ENCODE data around the gene PTPRT.

Gene PTPRT

DNA sequence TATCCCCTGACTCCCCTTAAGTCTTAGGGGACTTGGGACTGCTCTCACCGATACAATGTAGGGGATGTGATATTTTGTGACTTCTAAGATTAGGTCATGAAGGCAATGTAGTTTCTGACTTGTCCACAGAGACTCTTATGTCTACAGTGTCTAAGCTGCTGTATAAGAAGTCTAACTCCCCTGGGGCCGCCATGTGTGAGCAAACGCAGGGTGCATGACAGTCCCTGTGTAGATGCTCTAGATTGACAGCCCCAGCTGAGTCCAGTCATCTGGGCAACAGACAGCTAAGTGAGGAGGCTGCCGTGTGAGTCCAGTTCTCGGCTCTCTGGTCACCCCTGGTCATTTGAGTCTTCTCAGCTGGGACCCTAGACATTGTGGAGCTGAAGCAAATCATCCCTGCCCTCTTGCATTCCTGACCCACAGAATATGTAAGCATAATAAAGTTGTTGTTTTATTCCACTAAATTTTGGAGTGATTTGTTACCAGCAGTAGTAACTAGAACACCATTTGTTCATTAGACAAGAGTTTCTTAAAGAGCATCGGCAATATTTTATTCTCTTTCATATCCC, 828.2 kb downstream of the PTPRT start:
- no peak for DNase-seq
- Histone ChIP-seq H3K79me2 (ENCODE audit: insufficient read depth, low read length) (no peaks in the 10 kb centered on the region), H2AFZ (ENCODE audit: low read depth, low read length) (no peak overlapping the region), H3K9ac (ENCODE audit: low read depth, low read length) (no peak overlapping the region), H3K36me3 (ENCODE audit: insufficient read depth, low read length) (no peaks in the 10 kb centered on the region), H3K9me3 (ENCODE audit: insufficient read depth, low read length, severe bottlenecking) (no peaks in the 10 kb centered on the region), H3K27me3 (ENCODE audit: insufficient read depth, low read length, poor library complexity) (peaks cover 10% of the 10 kb centered on the region), H3K4me2 (ENCODE audit: insufficient read depth, low read length) (no peak overlapping the region), H3K27ac (ENCODE audit: low read length) (no peak overlapping the region), H3K4me3 (ENCODE audit: low read depth in 1 of 2, low read length in 2 of 2) (no peak overlapping the region), H4K20me1 (ENCODE audit: insufficient read depth, low read length) (no peaks in the 10 kb centered on the region), H3K4me1 (ENCODE audit: insufficient read depth, low read length) (no peaks in the 10 kb centered on the region)
- no peak for TF ChIP-seq EZH2 (IDR thresholded peaks at IDR 0.05; ENCODE audit: borderline replicate concordance, low read depth, low read length, severe bottlenecking)
- TF ChIP-seq CTCF (IDR thresholded peaks at IDR 0.05; ENCODE audit: borderline replicate concordance, extremely low read depth, low read length, poor library complexity, severe bottlenecking) = no peak
- no peak for ATAC-seq (ENCODE audit: insufficient read depth, low read depth)

DNA sequence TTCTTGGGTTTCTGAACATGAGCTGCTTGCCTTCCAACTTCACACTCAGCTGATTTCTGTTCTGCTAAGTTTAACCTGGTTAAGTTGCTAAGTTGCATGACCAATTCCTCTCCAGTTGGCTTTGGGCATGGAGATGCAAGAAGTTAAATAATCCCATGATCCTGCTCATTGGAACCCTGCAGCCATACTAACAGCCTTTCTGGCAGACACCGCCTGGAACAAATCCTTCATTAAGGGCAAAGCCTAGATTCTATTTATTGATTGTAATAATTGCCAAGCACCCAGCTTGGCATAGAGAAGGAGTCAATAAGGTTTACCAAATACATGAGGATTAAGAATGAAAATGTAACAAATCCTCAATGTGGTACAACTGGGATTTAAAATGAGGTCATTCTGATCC, 829.1 kb downstream of the PTPRT start:
- no peaks in the 10 kb centered on the region for H3K36me3 ChIP-seq (ENCODE audit: insufficient read depth, low read length)
- H3K9me3 ChIP-seq (ENCODE audit: insufficient read depth, low read length, severe bottlenecking) = no peaks in the 10 kb centered on the region
- no peaks in the 10 kb centered on the region for H3K79me2 ChIP-seq (ENCODE audit: insufficient read depth, low read length)
- ATAC-seq (ENCODE audit: insufficient read depth, low read depth) (no peak), DNase-seq (no peak)
- TF ChIP-seq EZH2 (IDR thresholded peaks at IDR 0.05; ENCODE audit: borderline replicate concordance, low read depth, low read length, severe bottlenecking) = no peak
- no peak for TF ChIP-seq CTCF (IDR thresholded peaks at IDR 0.05; ENCODE audit: borderline replicate concordance, extremely low read depth, low read length, poor library complexity, severe bottlenecking)
- no peak overlapping the region for H3K4me2 ChIP-seq (ENCODE audit: insufficient read depth, low read length)
- H3K4me1 ChIP-seq (ENCODE audit: insufficient read depth, low read length) = no peaks in the 10 kb centered on the region
- no peak overlapping the region for H2AFZ ChIP-seq (ENCODE audit: low read depth, low read length)
- peaks cover 7% of the 10 kb centered on the region for H3K27me3 ChIP-seq (ENCODE audit: insufficient read depth, low read length, poor library complexity)
- no peak overlapping the region for H3K27ac ChIP-seq (ENCODE audit: low read length)
- H3K4me3 ChIP-seq (ENCODE audit: low read depth in 1 of 2, low read length in 2 of 2) = no peak overlapping the region
- H4K20me1 ChIP-seq (ENCODE audit: insufficient read depth, low read length) = no peaks in the 10 kb centered on the region
- no peak overlapping the region for H3K9ac ChIP-seq (ENCODE audit: low read depth, low read length)

- Histone ChIP-seq H3K27ac (ENCODE audit: low read length) (no peak overlapping the region), H2AFZ (ENCODE audit: low read depth, low read length) (no peak overlapping the region), H3K4me3 (ENCODE audit: low read depth in 1 of 2, low read length in 2 of 2) (no peak overlapping the region), H3K9me3 (ENCODE audit: insufficient read depth, low read length, severe bottlenecking) (no peaks in the 10 kb centered on the region), H3K27me3 (ENCODE audit: insufficient read depth, low read length, poor library complexity) (peaks cover 7% of the 10 kb centered on the region), H3K36me3 (ENCODE audit: insufficient read depth, low read length) (no peaks in the 10 kb centered on the region), H3K9ac (ENCODE audit: low read depth, low read length) (no peak overlapping the region), H3K4me2 (ENCODE audit: insufficient read depth, low read length) (no peak overlapping the region), H3K79me2 (ENCODE audit: insufficient read depth, low read length) (no peaks in the 10 kb centered on the region), H4K20me1 (ENCODE audit: insufficient read depth, low read length) (no peaks in the 10 kb centered on the region), H3K4me1 (ENCODE audit: insufficient read depth, low read length) (no peaks in the 10 kb centered on the region)
- ATAC-seq (ENCODE audit: insufficient read depth, low read depth) (no peak), DNase-seq (no peak)
- TF ChIP-seq EZH2 (IDR thresholded peaks at IDR 0.05; ENCODE audit: borderline replicate concordance, low read depth, low read length, severe bottlenecking) (no peak), CTCF (IDR thresholded peaks at IDR 0.05; ENCODE audit: borderline replicate concordance, extremely low read depth, low read length, poor library complexity, severe bottlenecking) (no peak)
Measured at GRCh38 chr20:42359617-42360016, 830.1 kb downstream of the PTPRT start.

DNA sequence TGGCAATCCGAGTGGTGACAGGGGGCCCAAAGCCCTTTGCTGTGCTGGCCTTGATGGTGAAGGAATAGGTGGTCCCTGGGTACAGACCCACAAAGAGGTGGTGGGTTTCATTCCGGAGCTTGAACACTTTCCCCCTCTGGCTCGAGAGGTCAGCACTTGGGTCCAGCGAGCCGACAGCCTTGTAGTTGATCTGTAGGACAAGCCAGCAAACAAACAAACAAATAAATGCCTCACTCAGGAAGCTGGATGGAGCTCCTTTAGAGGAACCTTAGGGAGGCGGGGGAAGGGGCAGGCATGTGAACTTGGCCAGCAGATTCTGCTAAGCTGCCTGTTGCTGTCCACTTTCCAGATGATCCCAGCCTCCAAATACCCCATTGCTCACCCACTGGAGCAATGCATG, 837.6 kb downstream of the PTPRT start:
- H2AFZ ChIP-seq (ENCODE audit: low read depth, low read length) = no peak overlapping the region
- H3K27me3 ChIP-seq (ENCODE audit: insufficient read depth, low read length, poor library complexity) = peaks cover 7% of the 10 kb centered on the region
- H3K9ac ChIP-seq (ENCODE audit: low read depth, low read length) = no peak overlapping the region
- ATAC-seq (ENCODE audit: insufficient read depth, low read depth) = no peak
- H3K4me2 ChIP-seq (ENCODE audit: insufficient read depth, low read length) = no peak overlapping the region
- no peaks in the 10 kb centered on the region for H3K36me3 ChIP-seq (ENCODE audit: insufficient read depth, low read length)
- H3K9me3 ChIP-seq (ENCODE audit: insufficient read depth, low read length, severe bottlenecking) = no peaks in the 10 kb centered on the region
- DNase-seq = no peak
- H3K4me3 ChIP-seq (ENCODE audit: low read depth in 1 of 2, low read length in 2 of 2) = no peak overlapping the region
- no peaks in the 10 kb centered on the region for H4K20me1 ChIP-seq (ENCODE audit: insufficient read depth, low read length)
- no peaks in the 10 kb centered on the region for H3K4me1 ChIP-seq (ENCODE audit: insufficient read depth, low read length)
- H3K27ac ChIP-seq (ENCODE audit: low read length) = no peak overlapping the region
- TF ChIP-seq EZH2 (IDR thresholded peaks at IDR 0.05; ENCODE audit: borderline replicate concordance, low read depth, low read length, severe bottlenecking) = no peak
- no peak for TF ChIP-seq CTCF (IDR thresholded peaks at IDR 0.05; ENCODE audit: borderline replicate concordance, extremely low read depth, low read length, poor library complexity, severe bottlenecking)
- no peaks in the 10 kb centered on the region for H3K79me2 ChIP-seq (ENCODE audit: insufficient read depth, low read length)
